Fibroblast of the aortic adventitia (primary cell): ENCODE measurements around the gene ZNF516. TPM values are rescaled to one million over a fixed set of nuclear protein-coding genes. Genes with fewer than 3 reads are reported as not detected.

Experiments used
- DNase-seq: peaks from one replicate; pipeline ENCODE4 v3.0.0-alpha.2; 2010; ENCODE audit warnings: low read depth
- H3K4me3 ChIP-seq: 2 replicates; pipeline ENCODE4 v1.5.1; 2011; ENCODE audit warnings: low read depth, mild to moderate bottlenecking, control low read depth, low read length, moderate library complexity
- CTCF ChIP-seq: IDR thresholded peaks from 2 replicates; pipeline ENCODE4 v1.5.1; 2011; ENCODE audit warnings: mild to moderate bottlenecking, low read length, control low read depth, inconsistent platforms; ENCODE audit not compliant: insufficient read depth
- total RNA-seq: library from RNA; depleted of rRNA; stranded (reverse); fragments of >200 nt; gene quantifications from 2 replicates; pipeline ENCODE4 v1.2.3, GENCODE V29; 2012; ENCODE audit warnings: low replicate concordance

ZNF516 gene
- total RNA-seq, 1 donor, result 21.9 TPM

GRCh38 chr18:76529433-76529811 is 34.4 kb upstream of the ZNF516 start:
- H3K4me3 ChIP-seq, result no peak overlapping the region
- DNase-seq, result no peak
- TF ChIP-seq CTCF, result no peak

DNA sequence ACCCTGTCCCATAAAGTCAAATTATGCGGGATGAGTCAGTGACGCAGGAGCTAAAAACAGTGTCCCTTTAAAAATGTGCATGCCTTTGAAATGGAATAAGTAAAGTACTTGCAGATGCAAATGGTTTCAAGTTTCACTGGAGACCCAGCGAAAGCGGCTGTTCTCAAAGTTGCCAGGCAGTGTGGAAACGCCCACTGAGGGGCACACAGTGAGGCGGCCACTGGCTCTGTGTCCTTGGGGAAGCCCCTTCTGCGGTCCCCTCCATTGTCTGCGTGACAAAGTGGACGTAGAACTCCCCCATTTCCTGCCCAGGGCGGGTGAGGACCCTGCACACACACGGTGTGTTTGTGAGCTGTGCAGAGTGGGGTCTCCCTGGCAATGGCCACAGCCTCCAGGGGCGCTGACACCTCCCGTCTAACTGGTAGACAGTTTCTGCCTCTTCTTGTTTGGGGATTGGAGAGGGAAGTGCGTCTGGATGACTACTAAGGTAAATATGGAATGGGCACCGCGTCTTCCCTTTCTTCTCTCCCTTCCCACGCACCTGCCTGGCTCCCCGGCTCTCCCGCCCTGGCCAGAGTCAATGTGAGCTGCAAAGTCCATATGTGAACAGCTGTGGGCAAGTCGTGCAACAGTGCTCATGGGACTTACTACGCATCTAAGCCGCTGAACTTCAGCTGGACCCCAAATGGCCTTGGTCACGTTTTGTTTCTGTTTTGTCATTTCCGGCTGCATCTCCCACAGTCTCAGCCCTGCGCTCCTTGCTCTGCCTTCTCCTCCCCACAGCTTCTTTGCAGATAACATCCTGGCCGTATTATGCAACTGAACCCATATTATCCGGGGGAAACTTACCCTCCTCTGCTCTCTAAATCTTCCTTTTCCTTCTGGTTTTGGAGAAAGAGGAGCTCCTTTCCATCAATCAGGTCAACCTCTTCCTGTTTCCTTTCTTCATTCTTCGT is 33.7 kb upstream of the ZNF516 start:
- peak overlapping the region; percentile 53 for H3K4me3 ChIP-seq
- DNase-seq, result peak; percentile 35
- peak; percentile 20 for TF ChIP-seq CTCF

DNA sequence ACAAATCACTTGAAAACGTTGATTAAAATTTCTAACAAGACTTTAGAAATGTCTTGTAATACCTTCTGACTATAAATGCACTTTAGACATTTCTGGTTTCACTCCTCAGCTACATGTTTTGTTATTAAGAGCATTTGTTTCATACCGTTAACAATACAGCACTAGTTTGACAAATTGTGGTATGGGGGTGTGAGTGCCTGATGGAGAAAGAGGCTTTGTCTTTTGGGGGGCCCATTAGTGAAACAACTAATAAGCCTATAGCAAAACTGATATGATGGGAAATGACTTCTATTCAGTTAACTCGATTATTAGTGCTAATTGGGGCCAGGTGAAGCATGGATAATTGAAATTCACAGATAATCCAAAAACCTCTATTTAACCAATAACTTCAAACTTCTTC is 30.9 kb upstream of the ZNF516 start:
- no peak overlapping the region for H3K4me3 ChIP-seq
- no peak for TF ChIP-seq CTCF
- no peak for DNase-seq

DNA sequence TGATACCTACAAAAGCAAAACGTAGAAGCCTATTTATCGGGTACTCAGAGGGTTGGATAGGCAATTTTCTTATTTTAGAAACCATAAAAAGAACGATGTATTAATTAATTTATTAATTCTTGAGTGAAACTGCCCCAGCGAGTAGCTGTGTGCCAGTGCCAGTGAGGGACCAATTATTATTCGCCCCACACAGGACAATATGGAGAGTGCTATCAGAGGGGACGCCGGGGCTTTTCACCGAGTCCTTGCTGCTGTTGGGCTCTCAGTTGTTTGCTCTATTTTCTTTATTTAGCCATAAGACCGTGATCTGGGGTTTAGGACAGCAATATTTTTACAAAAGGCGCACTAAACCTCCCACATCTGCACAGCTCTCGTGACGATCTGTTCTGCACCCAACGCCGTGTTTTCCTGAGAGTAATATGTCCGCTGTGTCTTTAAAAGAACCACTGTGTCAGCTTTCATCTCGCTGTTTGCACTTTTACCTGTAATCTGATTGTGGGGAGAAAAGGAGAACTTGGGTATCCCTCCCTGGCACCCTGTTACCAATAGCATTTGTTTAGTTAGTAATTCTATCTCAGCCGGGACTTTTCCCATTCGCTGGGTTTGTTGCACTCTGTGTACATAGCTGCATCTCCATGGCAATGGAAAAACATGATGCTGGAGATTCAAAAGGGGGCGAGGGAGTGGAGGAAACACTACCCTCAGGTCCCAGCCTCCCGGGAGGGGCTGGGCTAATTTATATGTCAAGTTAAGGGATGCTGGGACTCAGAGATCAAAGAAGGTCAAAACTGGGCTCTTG is 30.1 kb upstream of the ZNF516 start:
- H3K4me3 ChIP-seq, result peak overlapping the region; percentile 47
- no peak for TF ChIP-seq CTCF
- peak; percentile 42 for DNase-seq

DNA sequence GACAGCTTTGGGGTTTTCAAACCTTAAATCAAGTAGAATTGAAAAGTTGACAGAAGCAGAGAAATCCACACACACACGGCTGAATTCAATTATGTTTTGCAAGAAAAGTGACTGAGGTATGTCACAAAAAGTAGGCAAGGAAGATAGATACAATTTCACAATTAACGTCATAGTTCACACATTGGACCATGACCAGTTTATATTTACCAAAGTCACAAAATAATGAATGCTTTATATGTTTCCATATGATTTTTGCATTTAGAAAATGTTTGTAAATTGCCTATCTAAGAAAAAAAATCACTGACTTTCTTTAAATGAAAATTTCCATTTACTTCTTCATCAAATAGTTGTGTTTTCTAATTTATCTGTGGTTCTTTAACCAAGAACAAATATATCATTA is 29.4 kb upstream of the ZNF516 start:
- H3K4me3 ChIP-seq, result no peak overlapping the region
- TF ChIP-seq CTCF, result no peak
- no peak for DNase-seq

DNA sequence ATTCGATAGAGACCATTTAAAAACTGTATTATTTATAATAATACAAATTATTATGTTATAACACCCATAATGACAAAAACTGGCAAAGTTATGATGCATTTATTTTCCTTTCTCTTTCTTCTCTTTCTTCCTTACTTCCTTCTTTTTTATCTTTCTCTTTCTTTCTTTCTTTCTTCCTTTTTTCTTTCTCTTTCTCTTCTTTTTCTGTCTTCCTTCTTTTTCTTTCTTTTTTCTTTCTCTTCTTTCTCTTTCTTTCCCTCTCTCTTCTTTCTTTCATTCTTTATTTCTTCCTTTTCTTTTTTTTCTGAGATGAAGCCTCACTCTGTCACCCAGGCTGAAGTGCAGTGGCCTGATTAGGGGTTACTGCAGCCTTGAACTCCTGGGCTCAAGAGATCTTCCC is 27.5 kb upstream of the ZNF516 start:
- no peak for DNase-seq
- no peak overlapping the region for H3K4me3 ChIP-seq
- TF ChIP-seq CTCF, result no peak
